MM.1S (cell line): Measurements from ENCODE around the gene TMEM225B.

Experiments used
- DNase-seq: peaks from one replicate; pipeline ENCODE4 v3.0.0-alpha.2; 2015
- H2AFZ ChIP-seq: fragments of 300-600 bp; sonication (generic); 2 replicates; pipeline ENCODE4 v1.6.0; 2016; ENCODE audit warnings: antibody characterized with exemption, low read length
- H3F3A ChIP-seq: fragments of 300-600 bp; sonication (generic); 2 replicates; pipeline ENCODE4 v1.6.1; 2016; ENCODE audit warnings: mild to moderate bottlenecking, antibody characterized with exemption, low read length, moderate library complexity, mixed read lengths; ENCODE audit not compliant: insufficient read depth
- H3K27ac ChIP-seq: fragments of 300-600 bp; sonication (generic); 2 replicates; pipeline ENCODE4 v1.5.1; 2016; ENCODE audit warnings: mild to moderate bottlenecking, low read length
- H3K27me3 ChIP-seq: fragments of 300-600 bp; sonication (generic); replicated peaks from 2 replicates; pipeline ENCODE4 v1.6.0; 2016; ENCODE audit warnings: low read length; ENCODE audit not compliant: insufficient read depth
- H3K36me3 ChIP-seq: fragments of 300-600 bp; sonication (generic); replicated peaks from 2 replicates; pipeline ENCODE4 v1.6.1; 2016; ENCODE audit warnings: mild to moderate bottlenecking, low read length, mixed read lengths; ENCODE audit not compliant: insufficient read depth
- H3K4me1 ChIP-seq: fragments of 300-600 bp; sonication (generic); 2 replicates; pipeline ENCODE4 v1.6.1; 2016; ENCODE audit warnings: low read length, mixed read lengths
- H3K4me2 ChIP-seq: fragments of 300-600 bp; sonication (generic); 2 replicates; pipeline ENCODE4 v1.6.0; 2016; ENCODE audit warnings: low read depth, low read length
- H3K4me3 ChIP-seq: fragments of 300-600 bp; sonication (generic); 2 replicates; pipeline ENCODE4 v1.5.1; 2016; ENCODE audit warnings: low read length, mixed read lengths
- H3K79me2 ChIP-seq: fragments of 300-600 bp; sonication (generic); 2 replicates; pipeline ENCODE4 v1.6.1; 2016; ENCODE audit warnings: mixed run types, low read length, mixed read lengths
- H3K9ac ChIP-seq: fragments of 300-600 bp; sonication (generic); 2 replicates; pipeline ENCODE4 v1.6.1; 2016; ENCODE audit warnings: low read length, mixed read lengths
- H3K9me2 ChIP-seq: fragments of 300-600 bp; sonication (generic); replicated peaks from 2 replicates; pipeline ENCODE4 v1.6.1; 2016; ENCODE audit warnings: mild to moderate bottlenecking, low read length, mixed read lengths; ENCODE audit not compliant: insufficient read depth
- H3K9me3 ChIP-seq: fragments of 300-600 bp; sonication (generic); replicated peaks from 2 replicates; pipeline ENCODE4 v1.6.1; 2016; ENCODE audit warnings: mild to moderate bottlenecking, low read length, mixed read lengths; ENCODE audit not compliant: insufficient read depth
- H4K20me1 ChIP-seq: fragments of 300-600 bp; sonication (generic); 2 replicates; pipeline ENCODE4 v1.6.1; 2016; ENCODE audit warnings: mild to moderate bottlenecking, low read length, moderate library complexity, mixed read lengths; ENCODE audit not compliant: insufficient read depth
- EZH2 ChIP-seq: fragments of 300-600 bp; sonication (generic); optimal IDR thresholded peaks from 2 replicates; pipeline ENCODE3; 2017; ENCODE audit warnings: low read depth, mild to moderate bottlenecking, antibody characterized with exemption, low read length, mixed read lengths
- EZH2phosphoT487 ChIP-seq: fragments of 300-600 bp; sonication (generic); IDR thresholded peaks from 2 replicates; pipeline ENCODE4 v1.6.1; 2018; ENCODE audit warnings: antibody characterized with exemption, low read length
- TF ChIP-seq, protein P1 (sequence below): fragments of 300-600 bp; sonication (generic); IDR thresholded peaks from 2 replicates; pipeline ENCODE4 v1.5.1; 2016; ENCODE audit warnings: antibody characterized with exemption, low read length, mixed read lengths

The TMEM225B gene

DNA sequence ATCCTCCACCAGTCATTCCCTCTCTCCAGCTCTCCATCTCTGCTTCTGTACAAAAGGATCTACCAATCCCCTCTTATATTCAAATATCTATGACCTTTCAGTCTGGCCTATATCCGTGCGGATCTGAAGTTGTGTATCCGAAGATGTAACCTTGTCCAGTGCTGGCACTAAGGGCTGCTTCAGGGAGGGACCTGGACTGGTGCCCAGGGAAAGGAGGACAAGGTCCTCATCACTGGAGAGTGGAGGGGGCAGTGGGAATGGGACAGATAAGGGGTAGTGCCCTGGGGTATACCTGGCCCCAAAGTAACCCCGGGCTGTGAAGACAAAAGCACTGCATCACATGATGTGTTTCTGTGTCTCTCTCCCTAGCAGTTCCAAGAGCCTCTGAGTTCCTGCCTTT, 1.8 kb downstream of the TMEM225B start:
- H3K4me2 ChIP-seq, result no peak overlapping the region
- no peaks in the 10 kb centered on the region for H3K4me1 ChIP-seq
- H3K79me2 ChIP-seq, result no peaks in the 10 kb centered on the region
- no peak overlapping the region for H3K27ac ChIP-seq
- no peaks in the 10 kb centered on the region for H3K27me3 ChIP-seq
- no peak overlapping the region for H3K9ac ChIP-seq
- no peaks in the 10 kb centered on the region for H3K9me2 ChIP-seq
- no peaks in the 10 kb centered on the region for H3K9me3 ChIP-seq
- no peaks in the 10 kb centered on the region for H3K36me3 ChIP-seq
- H3K4me3 ChIP-seq, result no peak overlapping the region
- no peak for TF ChIP-seq EZH2
- TF ChIP-seq, protein P1, sequence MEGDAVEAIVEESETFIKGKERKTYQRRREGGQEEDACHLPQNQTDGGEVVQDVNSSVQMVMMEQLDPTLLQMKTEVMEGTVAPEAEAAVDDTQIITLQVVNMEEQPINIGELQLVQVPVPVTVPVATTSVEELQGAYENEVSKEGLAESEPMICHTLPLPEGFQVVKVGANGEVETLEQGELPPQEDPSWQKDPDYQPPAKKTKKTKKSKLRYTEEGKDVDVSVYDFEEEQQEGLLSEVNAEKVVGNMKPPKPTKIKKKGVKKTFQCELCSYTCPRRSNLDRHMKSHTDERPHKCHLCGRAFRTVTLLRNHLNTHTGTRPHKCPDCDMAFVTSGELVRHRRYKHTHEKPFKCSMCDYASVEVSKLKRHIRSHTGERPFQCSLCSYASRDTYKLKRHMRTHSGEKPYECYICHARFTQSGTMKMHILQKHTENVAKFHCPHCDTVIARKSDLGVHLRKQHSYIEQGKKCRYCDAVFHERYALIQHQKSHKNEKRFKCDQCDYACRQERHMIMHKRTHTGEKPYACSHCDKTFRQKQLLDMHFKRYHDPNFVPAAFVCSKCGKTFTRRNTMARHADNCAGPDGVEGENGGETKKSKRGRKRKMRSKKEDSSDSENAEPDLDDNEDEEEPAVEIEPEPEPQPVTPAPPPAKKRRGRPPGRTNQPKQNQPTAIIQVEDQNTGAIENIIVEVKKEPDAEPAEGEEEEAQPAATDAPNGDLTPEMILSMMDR, result no peak
- TF ChIP-seq EZH2phosphoT487, result no peak
- H2AFZ ChIP-seq, result no peak overlapping the region
- DNase-seq, result no peak
- H4K20me1 ChIP-seq, result no peaks in the 10 kb centered on the region
- no peaks in the 10 kb centered on the region for H3F3A ChIP-seq

DNA sequence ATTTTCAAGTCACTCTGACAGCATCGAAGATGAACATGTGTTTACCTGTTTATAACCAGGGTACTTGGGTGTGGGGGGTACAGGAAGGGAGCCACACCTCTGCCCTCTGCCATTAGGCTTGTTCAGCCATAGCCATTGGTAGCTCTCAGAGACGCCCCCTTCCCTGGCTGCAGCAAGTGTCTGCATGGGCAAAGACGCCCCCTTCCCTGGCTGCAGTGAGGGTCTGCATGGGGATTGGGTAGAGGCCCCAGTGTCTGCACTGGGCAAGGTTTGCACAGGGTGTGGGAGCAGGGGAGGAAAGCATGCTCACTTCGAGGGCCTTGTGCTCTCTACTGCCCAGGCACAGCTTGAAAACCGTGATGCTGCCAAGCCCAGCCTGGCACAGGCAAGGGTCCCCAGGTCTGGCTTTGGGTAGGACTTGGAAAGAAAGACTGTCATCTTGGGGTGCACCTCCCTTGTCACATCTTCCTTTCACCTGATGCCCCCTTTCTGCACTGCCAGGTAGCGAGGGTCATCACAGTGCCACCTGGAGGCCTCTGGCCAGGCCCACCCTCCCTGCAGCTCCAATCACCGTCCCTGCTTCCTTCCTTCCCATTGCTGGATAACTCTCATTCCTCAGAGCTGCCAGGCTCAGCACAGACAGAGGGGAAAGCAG, 3.7 kb downstream of the TMEM225B start:
- Histone ChIP-seq H3K4me3 (no peak overlapping the region), H3F3A (no peaks in the 10 kb centered on the region), H3K27ac (no peak overlapping the region), H3K9me2 (no peaks in the 10 kb centered on the region), H3K4me2 (no peak overlapping the region), H3K9me3 (no peaks in the 10 kb centered on the region), H3K79me2 (no peaks in the 10 kb centered on the region), H2AFZ (no peak overlapping the region), H3K4me1 (no peaks in the 10 kb centered on the region), H3K36me3 (no peaks in the 10 kb centered on the region), H3K27me3 (no peaks in the 10 kb centered on the region), H3K9ac (no peak overlapping the region), H4K20me1 (no peaks in the 10 kb centered on the region)
- no peak for DNase-seq
- TF ChIP-seq EZH2phosphoT487, result no peak
- TF ChIP-seq, protein P1, result no peak
- TF ChIP-seq EZH2, result no peak

DNA sequence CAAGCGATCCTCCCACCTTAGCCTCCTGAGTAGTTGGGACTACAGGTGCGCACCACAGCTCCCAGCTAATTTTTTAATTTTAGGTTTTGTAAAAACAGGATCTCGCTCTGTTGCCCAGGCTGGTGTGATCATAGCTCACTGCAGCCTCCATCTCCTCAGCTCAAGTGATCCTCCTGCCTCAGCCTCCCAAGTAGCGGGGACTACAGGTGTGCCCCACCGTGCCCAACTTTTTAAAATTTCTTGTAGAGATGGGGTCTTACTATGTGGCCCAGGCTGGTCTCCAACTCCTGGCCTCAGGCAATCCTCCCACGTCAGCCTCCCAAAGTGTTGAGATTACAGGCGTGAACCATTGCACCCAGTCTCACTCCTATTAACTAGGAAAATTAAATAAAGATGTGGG, 7.5 kb downstream of the TMEM225B start:
- no peak overlapping the region for H2AFZ ChIP-seq
- H3F3A ChIP-seq, result no peaks in the 10 kb centered on the region

More for the DNA sequence above, 7.5 kb downstream of the TMEM225B start:
- Histone ChIP-seq H3K27ac (no peak overlapping the region), H3K9ac (no peak overlapping the region), H3K36me3 (no peaks in the 10 kb centered on the region), H3K9me3 (no peaks in the 10 kb centered on the region), H3K79me2 (no peaks in the 10 kb centered on the region), H3K27me3 (no peaks in the 10 kb centered on the region), H4K20me1 (no peaks in the 10 kb centered on the region), H3K4me1 (no peaks in the 10 kb centered on the region), H3K4me3 (no peak overlapping the region), H3K9me2 (no peaks in the 10 kb centered on the region), H3K4me2 (no peak overlapping the region)
- no peak for DNase-seq
- TF ChIP-seq EZH2 (no peak), EZH2phosphoT487 (no peak)
- TF ChIP-seq, protein P1, result no peak
